ENCODE data around the gene ARMC10.
"Not testable (repeated sequence)": the region's sequence is repeated elsewhere in the genome, so short reads cannot be mapped to it uniquely, and the experiment has no call there.

The ARMC10 gene

GRCh38 chr7:103124429-103124979, 49.6 kb downstream of the ARMC10 start:
- DNase-seq (ENCODE audit: low spot score), result no peak

- no peak for DNase-seq (ENCODE audit: low spot score)
Observed at GRCh38 chr7:103127006-103127405, 52.1 kb downstream of the ARMC10 start.

GRCh38 chr7:103129702-103130549, 55.0 kb downstream of the ARMC10 start:
- DNase-seq (ENCODE audit: low spot score), result no peak

- DNase-seq (ENCODE audit: low spot score), result no peak
Observed at GRCh38 chr7:103130901-103131624, 56.1 kb downstream of the ARMC10 start.

GRCh38 chr7:103132995-103133688, 58.2 kb downstream of the ARMC10 start:
- no peak for DNase-seq (ENCODE audit: low spot score)

- DNase-seq (ENCODE audit: low spot score), result no peak
Observed at GRCh38 chr7:103134836-103135554, 60.1 kb downstream of the ARMC10 start.

- no peak for DNase-seq (ENCODE audit: low spot score)
Observed at GRCh38 chr7:103140061-103140460, 65.1 kb downstream of the ARMC10 start.

- no peak for DNase-seq (ENCODE audit: low spot score)
Observed at GRCh38 chr7:103140685-103141084, 65.7 kb downstream of the ARMC10 start.

GRCh38 chr7:103141753-103142404, 66.9 kb downstream of the ARMC10 start:
- DNase-seq (ENCODE audit: low spot score), result no peak

- DNase-seq (ENCODE audit: low spot score), result no peak
Observed at GRCh38 chr7:103142494-103142893, 67.6 kb downstream of the ARMC10 start.

GRCh38 chr7:103143868-103144267, 68.9 kb downstream of the ARMC10 start:
- no peak for DNase-seq (ENCODE audit: low spot score)

- DNase-seq (ENCODE audit: low spot score), result not testable (repeated sequence)
Observed at GRCh38 chr7:103144754-103145153, 69.8 kb downstream of the ARMC10 start.

- no peak for DNase-seq (ENCODE audit: low spot score)
Observed at GRCh38 chr7:103148131-103148993, 73.4 kb downstream of the ARMC10 start.
